Ishikawa (cell line): ENCODE measurements around the gene IFI30.

Experiments used
- CEBPB ChIP-seq: IDR thresholded peaks from 2 replicates; pipeline ENCODE4 v1.6.1; 2012
- CREB1 ChIP-seq: IDR thresholded peaks from 2 replicates; pipeline ENCODE4 v1.6.1; 2012; ENCODE audit warnings: low read depth
- EGR1 ChIP-seq: IDR thresholded peaks from 2 replicates; pipeline ENCODE4 v1.6.1; 2012
- EP300 ChIP-seq: IDR thresholded peaks from 2 replicates; pipeline ENCODE4 v1.6.1; 2012; ENCODE audit warnings: borderline replicate concordance
- FOXM1 ChIP-seq: IDR thresholded peaks from 2 replicates; pipeline ENCODE4 v1.6.1; 2012; ENCODE audit warnings: low read depth, borderline replicate concordance
- NFIC ChIP-seq: IDR thresholded peaks from 2 replicates; pipeline ENCODE4 v1.6.1; 2012
- RAD21 ChIP-seq: IDR thresholded peaks from 2 replicates; pipeline ENCODE4 v1.6.1; 2012; ENCODE audit warnings: low read depth
- TAF1 ChIP-seq: IDR thresholded peaks from 2 replicates; pipeline ENCODE4 v1.6.1; 2012; ENCODE audit warnings: low read depth, mild to moderate bottlenecking
- TCF12 ChIP-seq: IDR thresholded peaks from 2 replicates; pipeline ENCODE4 v1.6.1; 2012; ENCODE audit warnings: low read depth
- TEAD4 ChIP-seq: IDR thresholded peaks from 2 replicates; pipeline ENCODE4 v1.6.1; 2012
- YY1 ChIP-seq: IDR thresholded peaks from 2 replicates; pipeline ENCODE4 v1.6.1; 2012; ENCODE audit warnings: low read depth
- ZBTB7A ChIP-seq: IDR thresholded peaks from 2 replicates; pipeline ENCODE4 v1.6.1; 2012; ENCODE audit warnings: low read depth
- TF ChIP-seq, protein P1 (sequence below): IDR thresholded peaks from 2 replicates; pipeline ENCODE4 v1.6.1; 2012
- TF ChIP-seq, protein P2 (sequence below): IDR thresholded peaks from 2 replicates; pipeline ENCODE4 v1.6.1; 2012
- TF ChIP-seq, protein P3 (sequence below): IDR thresholded peaks from 2 replicates; pipeline ENCODE4 v1.6.1; 2012; ENCODE audit warnings: low read depth, mild to moderate bottlenecking

IFI30 gene

DNA sequence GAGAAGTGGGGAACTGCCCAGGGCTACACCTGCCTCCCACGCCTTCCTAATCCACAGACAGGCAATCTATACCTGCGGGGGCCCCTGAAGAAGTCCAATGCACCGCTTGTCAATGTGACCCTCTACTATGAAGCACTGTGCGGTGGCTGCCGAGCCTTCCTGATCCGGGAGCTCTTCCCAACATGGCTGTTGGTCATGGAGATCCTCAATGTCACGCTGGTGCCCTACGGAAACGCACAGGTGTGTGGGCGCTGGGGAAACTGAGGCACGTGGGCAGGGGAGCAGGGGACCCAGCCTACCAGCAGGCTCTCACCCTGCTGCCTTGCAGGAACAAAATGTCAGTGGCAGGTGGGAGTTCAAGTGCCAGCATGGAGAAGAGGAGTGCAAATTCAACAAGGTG lies 1.4 kb downstream of the IFI30 start:
- TF ChIP-seq YY1 (no peak), NFIC (no peak), CEBPB (no peak)

DNA sequence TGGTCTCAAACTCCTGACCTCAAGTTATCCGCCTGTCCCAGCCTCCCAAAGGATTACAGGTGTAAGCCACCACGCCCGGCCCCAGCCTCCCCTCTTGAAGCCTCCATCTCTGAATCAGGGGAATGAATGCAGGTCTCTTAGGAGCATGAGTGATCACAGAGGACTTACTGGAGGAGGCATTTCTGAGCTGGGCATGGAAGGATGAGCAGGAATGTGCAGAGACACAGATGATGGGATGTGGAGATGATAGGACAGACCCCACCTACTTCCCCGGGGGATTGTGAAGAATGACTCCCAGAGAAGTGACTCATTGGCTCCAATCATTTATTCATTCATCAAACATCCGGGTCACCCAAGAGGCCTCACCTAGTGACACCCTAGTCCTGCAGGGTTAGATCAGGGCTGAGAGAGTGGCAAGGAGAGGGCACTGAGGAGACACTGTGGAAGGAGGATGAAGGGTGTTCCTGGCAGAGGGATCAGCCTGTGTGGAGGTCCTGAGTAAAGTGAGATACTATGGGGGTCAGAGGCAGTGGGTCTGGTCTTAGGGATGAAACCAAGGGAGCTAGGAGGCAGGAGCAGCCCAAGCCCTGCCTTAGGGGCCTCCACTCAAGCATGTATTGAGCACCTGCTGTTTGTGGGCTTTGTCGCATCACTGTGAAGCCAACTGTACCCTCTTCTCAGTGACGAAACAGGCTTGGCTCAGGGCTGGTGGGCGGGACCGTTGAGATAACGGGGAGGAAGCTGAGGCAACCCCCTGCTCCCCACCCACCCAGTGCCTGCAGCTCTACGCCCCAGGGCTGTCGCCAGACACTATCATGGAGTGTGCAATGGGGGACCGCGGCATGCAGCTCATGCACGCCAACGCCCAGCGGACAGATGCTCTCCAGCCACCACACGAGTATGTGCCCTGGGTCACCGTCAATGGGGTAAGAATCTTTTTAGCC lies 3.0 kb downstream of the IFI30 start:
- no peak for TF ChIP-seq CEBPB
- TF ChIP-seq CREB1 = no peak
- TF ChIP-seq TCF12 = no peak
- no peak for TF ChIP-seq NFIC
- no peak for TF ChIP-seq YY1
- TF ChIP-seq TAF1 = no peak
- TF ChIP-seq EGR1 = no peak
- TF ChIP-seq RAD21 = no peak
- TF ChIP-seq TEAD4 = no peak
- no peak for TF ChIP-seq FOXM1
- TF ChIP-seq, protein P1, sequence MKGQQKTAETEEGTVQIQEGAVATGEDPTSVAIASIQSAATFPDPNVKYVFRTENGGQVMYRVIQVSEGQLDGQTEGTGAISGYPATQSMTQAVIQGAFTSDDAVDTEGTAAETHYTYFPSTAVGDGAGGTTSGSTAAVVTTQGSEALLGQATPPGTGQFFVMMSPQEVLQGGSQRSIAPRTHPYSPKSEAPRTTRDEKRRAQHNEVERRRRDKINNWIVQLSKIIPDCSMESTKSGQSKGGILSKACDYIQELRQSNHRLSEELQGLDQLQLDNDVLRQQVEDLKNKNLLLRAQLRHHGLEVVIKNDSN = no peak
- no peak for TF ChIP-seq ZBTB7A

DNA sequence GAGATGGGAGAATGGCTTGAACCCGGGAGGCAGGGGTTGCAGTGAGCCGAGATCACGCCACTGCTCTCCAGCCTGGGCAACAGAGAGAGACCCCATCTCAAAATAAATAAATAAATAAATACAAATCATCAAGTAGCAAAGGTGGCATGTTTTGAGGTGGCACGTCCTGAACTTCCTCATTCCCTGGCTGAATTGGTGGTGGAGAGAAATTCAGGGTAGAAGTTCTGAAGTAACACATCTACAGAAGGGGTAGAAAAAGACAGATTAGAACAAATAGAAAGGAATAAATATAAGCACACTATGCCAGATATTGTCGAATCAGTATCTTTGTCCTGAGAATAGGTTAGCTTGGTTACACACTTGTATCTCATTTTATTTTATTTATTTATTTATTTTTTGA lies 6.3 kb downstream of the IFI30 start:
- no peak for TF ChIP-seq CEBPB
- TF ChIP-seq, protein P1 = no peak
- no peak for TF ChIP-seq EGR1
- TF ChIP-seq TCF12 = no peak
- TF ChIP-seq TEAD4 = no peak
- no peak for TF ChIP-seq ZBTB7A
- no peak for TF ChIP-seq CREB1
- TF ChIP-seq RAD21 = no peak
- no peak for TF ChIP-seq NFIC
- TF ChIP-seq FOXM1 = no peak
- TF ChIP-seq, protein P2, sequence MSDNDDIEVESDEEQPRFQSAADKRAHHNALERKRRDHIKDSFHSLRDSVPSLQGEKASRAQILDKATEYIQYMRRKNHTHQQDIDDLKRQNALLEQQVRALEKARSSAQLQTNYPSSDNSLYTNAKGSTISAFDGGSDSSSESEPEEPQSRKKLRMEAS = no peak
- TF ChIP-seq YY1 = no peak
- TF ChIP-seq, protein P3, sequence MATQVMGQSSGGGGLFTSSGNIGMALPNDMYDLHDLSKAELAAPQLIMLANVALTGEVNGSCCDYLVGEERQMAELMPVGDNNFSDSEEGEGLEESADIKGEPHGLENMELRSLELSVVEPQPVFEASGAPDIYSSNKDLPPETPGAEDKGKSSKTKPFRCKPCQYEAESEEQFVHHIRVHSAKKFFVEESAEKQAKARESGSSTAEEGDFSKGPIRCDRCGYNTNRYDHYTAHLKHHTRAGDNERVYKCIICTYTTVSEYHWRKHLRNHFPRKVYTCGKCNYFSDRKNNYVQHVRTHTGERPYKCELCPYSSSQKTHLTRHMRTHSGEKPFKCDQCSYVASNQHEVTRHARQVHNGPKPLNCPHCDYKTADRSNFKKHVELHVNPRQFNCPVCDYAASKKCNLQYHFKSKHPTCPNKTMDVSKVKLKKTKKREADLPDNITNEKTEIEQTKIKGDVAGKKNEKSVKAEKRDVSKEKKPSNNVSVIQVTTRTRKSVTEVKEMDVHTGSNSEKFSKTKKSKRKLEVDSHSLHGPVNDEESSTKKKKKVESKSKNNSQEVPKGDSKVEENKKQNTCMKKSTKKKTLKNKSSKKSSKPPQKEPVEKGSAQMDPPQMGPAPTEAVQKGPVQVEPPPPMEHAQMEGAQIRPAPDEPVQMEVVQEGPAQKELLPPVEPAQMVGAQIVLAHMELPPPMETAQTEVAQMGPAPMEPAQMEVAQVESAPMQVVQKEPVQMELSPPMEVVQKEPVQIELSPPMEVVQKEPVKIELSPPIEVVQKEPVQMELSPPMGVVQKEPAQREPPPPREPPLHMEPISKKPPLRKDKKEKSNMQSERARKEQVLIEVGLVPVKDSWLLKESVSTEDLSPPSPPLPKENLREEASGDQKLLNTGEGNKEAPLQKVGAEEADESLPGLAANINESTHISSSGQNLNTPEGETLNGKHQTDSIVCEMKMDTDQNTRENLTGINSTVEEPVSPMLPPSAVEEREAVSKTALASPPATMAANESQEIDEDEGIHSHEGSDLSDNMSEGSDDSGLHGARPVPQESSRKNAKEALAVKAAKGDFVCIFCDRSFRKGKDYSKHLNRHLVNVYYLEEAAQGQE = no peak

DNA sequence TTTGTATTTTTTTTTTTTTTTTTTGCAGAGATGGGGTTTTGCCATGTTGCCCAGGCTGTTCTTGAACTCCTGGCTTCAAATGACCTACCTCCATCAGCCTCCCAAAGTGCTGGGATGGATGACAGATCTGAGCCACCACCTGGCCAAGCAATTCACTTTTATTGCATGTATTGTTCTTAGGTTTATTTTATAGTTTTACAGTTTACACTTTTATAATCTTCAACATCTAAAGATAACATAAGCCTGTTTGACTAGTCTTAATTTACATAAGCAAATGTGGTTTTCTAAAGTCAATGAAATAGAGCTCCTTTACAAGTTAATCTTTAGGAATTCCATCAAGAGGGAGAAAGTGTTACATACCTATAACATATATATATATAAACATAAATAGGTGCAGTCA lies 9.9 kb downstream of the IFI30 start:
- TF ChIP-seq CREB1 = no peak
- no peak for TF ChIP-seq TAF1
- TF ChIP-seq EGR1 = no peak
- TF ChIP-seq, protein P3 = no peak
- no peak for TF ChIP-seq ZBTB7A
- no peak for TF ChIP-seq NFIC
- TF ChIP-seq FOXM1 = no peak
- TF ChIP-seq TCF12 = no peak
- TF ChIP-seq TEAD4 = no peak

DNA sequence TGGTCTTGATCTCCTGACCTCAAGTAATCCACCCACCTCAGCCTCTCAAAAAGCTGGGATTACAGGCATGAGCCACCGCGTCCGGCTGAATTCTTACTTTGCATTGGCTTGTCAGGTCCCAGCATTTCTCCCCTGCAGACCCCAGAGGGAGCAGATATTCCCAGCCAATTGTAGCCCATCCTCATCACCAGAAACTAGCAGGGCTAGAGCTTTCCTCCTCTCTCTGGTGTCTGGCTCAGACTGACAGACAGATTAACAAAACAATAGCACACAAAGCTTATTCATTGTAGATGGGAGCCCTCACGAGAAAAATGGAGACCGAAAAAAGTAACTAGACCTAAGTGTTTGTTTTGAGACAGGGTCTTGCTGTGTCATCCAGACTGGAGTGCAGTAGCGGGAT lies 11.9 kb downstream of the IFI30 start:
- TF ChIP-seq, protein P1 = no peak
- TF ChIP-seq RAD21 = no peak
- no peak for TF ChIP-seq CREB1
- no peak for TF ChIP-seq TAF1
- TF ChIP-seq CEBPB = no peak
- no peak for TF ChIP-seq TEAD4
- no peak for TF ChIP-seq FOXM1
- TF ChIP-seq EP300 = no peak
- no peak for TF ChIP-seq TCF12
- no peak for TF ChIP-seq EGR1
- TF ChIP-seq, protein P2 = no peak
- no peak for TF ChIP-seq YY1
- TF ChIP-seq NFIC = no peak
- TF ChIP-seq, protein P3 = no peak
- TF ChIP-seq ZBTB7A = no peak
